Measurements from ENCODE around the gene LRGUK. TPM values are rescaled to one million over a fixed set of nuclear protein-coding genes. Genes with fewer than 3 reads are reported as not detected.

The LRGUK gene
- total and polyA plus RNA-seq, 12 donors, result 0.14 to 1.9 (median 0.53) TPM

- Histone ChIP-seq H3K27ac (no peak overlapping the region), H3K4me3 (no peak overlapping the region), H3K36me3 (replicated peaks in 1 of 2) (no peaks in the 10 kb centered on the region), H3K4me1 (replicated peaks in 1 of 2) (no peaks in the 10 kb centered on the region), H3K27me3 (no peaks in the 10 kb centered on the region), H3K9me3 (replicated peaks in 1 of 3) (no peaks in the 10 kb centered on the region)
- WGBS, 4 donors, result 83 to 94% (median 90%) methylated on average over 4 of the region's 4 CpGs
- no peak for TF ChIP-seq CTCF (IDR thresholded peaks at IDR 0.05)
- no peak for DNase-seq
- intact Hi-C loops (cut with DNase I), result no loop called here
These were observed 61.2 kb downstream of the LRGUK start for GRCh38 chr7:134188311-134188710.

- Histone ChIP-seq H3K4me3 (no peak overlapping the region), H3K4me1 (replicated peaks in 1 of 2) (no peaks in the 10 kb centered on the region), H3K36me3 (replicated peaks in 1 of 2) (no peaks in the 10 kb centered on the region), H3K27me3 (no peaks in the 10 kb centered on the region), H3K27ac (no peak overlapping the region), H3K9me3 (replicated peaks in 1 of 3) (no peaks in the 10 kb centered on the region)
- intact Hi-C loops (cut with DNase I), result no loop called here
- TF ChIP-seq POLR2A (IDR thresholded peaks at IDR 0.05), result no peak
- no peak for TF ChIP-seq CTCF (IDR thresholded peaks at IDR 0.05)
- DNase-seq, result no peak
These were observed 62.4 kb downstream of the LRGUK start for GRCh38 chr7:134189559-134189958.

- no peaks in the 10 kb centered on the region for H3K36me3 ChIP-seq (replicated peaks in 1 of 2)
- H3K9me3 ChIP-seq (replicated peaks in 1 of 3), result no peaks in the 10 kb centered on the region
- H3K27me3 ChIP-seq, result no peaks in the 10 kb centered on the region
- no peaks in the 10 kb centered on the region for H3K4me1 ChIP-seq (replicated peaks in 1 of 2)
- TF ChIP-seq POLR2A (IDR thresholded peaks at IDR 0.05) (no peak), CTCF (IDR thresholded peaks at IDR 0.05) (no peak)
- WGBS, 4 donors, result 77 to 86% (median 81%) methylated on average over 3 of the region's 3 CpGs
- no peak overlapping the region for H3K27ac ChIP-seq
- no peak for DNase-seq
- intact Hi-C loops (cut with DNase I), result no loop called here
- no peak overlapping the region for H3K4me3 ChIP-seq
These were observed 64.7 kb downstream of the LRGUK start for GRCh38 chr7:134191876-134192275.

- DNase-seq, result no peak
- H3K9me3 ChIP-seq (replicated peaks in 1 of 3), result no peaks in the 10 kb centered on the region
- TF ChIP-seq POLR2A (IDR thresholded peaks at IDR 0.05) (no peak), CTCF (IDR thresholded peaks at IDR 0.05) (no peak)
- no peak overlapping the region for H3K4me3 ChIP-seq
- no peaks in the 10 kb centered on the region for H3K4me1 ChIP-seq (replicated peaks in 1 of 2)
- no peak overlapping the region for H3K27ac ChIP-seq
- H3K27me3 ChIP-seq, result no peaks in the 10 kb centered on the region
- WGBS, 4 donors, result 88 to 95% (median 91%) methylated on average over 1 of the region's 1 CpG
- intact Hi-C loops (cut with DNase I), result no loop called here
- H3K36me3 ChIP-seq (replicated peaks in 1 of 2), result no peaks in the 10 kb centered on the region
These were observed 66.1 kb downstream of the LRGUK start for GRCh38 chr7:134193240-134193639.
